ENCODE measurements around the gene PRRT3. TPM values are rescaled to one million over a fixed set of nuclear protein-coding genes. Genes with fewer than 3 reads are reported as not detected.

The PRRT3 gene
- polyA plus RNA-seq, 1 of the 3 experiments (the other 2 are of a cell fraction): 5.5 TPM

- no peak for TF ChIP-seq USF2 (IDR thresholded peaks at IDR 0.05; ENCODE audit: borderline replicate concordance, low read depth, low read length)
- TF ChIP-seq SIN3A (IDR thresholded peaks at IDR 0.05; ENCODE audit: borderline replicate concordance, low read depth, low read length): peak; percentile 86; the same call in 1 of the 2 replicates
- TF ChIP-seq RCOR1 (IDR thresholded peaks at IDR 0.05; ENCODE audit: low read length): 0 out of 2 replicates have a peak, but pooled peaks have one; percentile 52
- no peak for TF ChIP-seq GATA2 (CRISPR knock-in tag; IDR thresholded peaks at IDR 0.05)
- TF ChIP-seq JUND (IDR thresholded peaks at IDR 0.05): no peak
- TF ChIP-seq FOSL2 (IDR thresholded peaks at IDR 0.05; ENCODE audit: borderline replicate concordance, low read depth): no peak
- peak; percentile 91 for TF ChIP-seq RFX5 (IDR thresholded peaks at IDR 0.05; ENCODE audit: low read length)
- no peak for TF ChIP-seq YY1 (IDR thresholded peaks at IDR 0.05; ENCODE audit: low read depth)
- TF ChIP-seq TAF1 (IDR thresholded peaks at IDR 0.05; ENCODE audit: borderline replicate concordance, low read depth, low read length): peak; percentile 45; the same call in 1 of the 2 replicates
- TF ChIP-seq POLR2AphosphoS5 (IDR thresholded peaks at IDR 0.05; ENCODE audit: low read depth, low read length): peak; percentile 77
- no peak for TF ChIP-seq EZH2phosphoT487 (IDR thresholded peaks at IDR 0.05; ENCODE audit: borderline replicate concordance, low read depth)
Observed at GRCh38 chr3:9933561-9934234, 18.5 kb downstream of the PRRT3 start, which contains the start of gene CRELD1 (continued).

- Histone ChIP-seq H3K9ac (peak overlapping the region; percentile 83), H3K27ac (ENCODE audit: low read depth in 2 of 2, low read length in 1 of 2) (peak overlapping the region; percentile 88 to 91)
- 2% methylated on average over 10 of the region's 77 CpGs for WGBS (ENCODE audit: low lambda C conversion rate)
- TF ChIP-seq SMC3 (IDR thresholded peaks at IDR 0.05; ENCODE audit: low read depth, low read length): peak; percentile 55
- TF ChIP-seq TAF1 (IDR thresholded peaks at IDR 0.05; ENCODE audit: borderline replicate concordance, low read depth, low read length): no peak
- peak; percentile 32 for TF ChIP-seq TCF12 (IDR thresholded peaks at IDR 0.05)
- TF ChIP-seq REST (IDR thresholded peaks at IDR 0.05; ENCODE audit: low read depth, low read length): no peak
- TF ChIP-seq GATA2 (CRISPR knock-in tag; IDR thresholded peaks at IDR 0.05): no peak
- no peak for TF ChIP-seq SIN3A (IDR thresholded peaks at IDR 0.05; ENCODE audit: borderline replicate concordance, low read depth, low read length)
- TF ChIP-seq POLR2AphosphoS5 (IDR thresholded peaks at IDR 0.05; ENCODE audit: low read depth, low read length): no peak
- TF ChIP-seq RAD21 (IDR thresholded peaks at IDR 0.05; ENCODE audit: low read length): peak; percentile 65
- 0 out of 2 replicates have a peak, but pooled peaks have one; percentile 49 for TF ChIP-seq YY1 (IDR thresholded peaks at IDR 0.05; ENCODE audit: low read depth)
- peak; percentile 74 for TF ChIP-seq MXI1 (IDR thresholded peaks at IDR 0.05; ENCODE audit: low read depth, low read length)
- no peak for TF ChIP-seq FOXM1 (IDR thresholded peaks at IDR 0.05; ENCODE audit: low read depth)
- TF ChIP-seq NFIC (IDR thresholded peaks at IDR 0.05; ENCODE audit: borderline replicate concordance): peak; percentile 71
- no peak for TF ChIP-seq EZH2phosphoT487 (IDR thresholded peaks at IDR 0.05; ENCODE audit: borderline replicate concordance, low read depth)
- peak; percentile 71; the same call in 1 of the 2 replicates for TF ChIP-seq MAX (IDR thresholded peaks at IDR 0.05; ENCODE audit: low read depth)
- TF ChIP-seq FOXJ3 (CRISPR knock-in tag; IDR thresholded peaks at IDR 0.05): no peak
- TF ChIP-seq NRF1 (IDR thresholded peaks at IDR 0.05; ENCODE audit: low read depth, low read length): no peak
- no peak for TF ChIP-seq ZBTB33 (IDR thresholded peaks at IDR 0.05; ENCODE audit: borderline replicate concordance, low read depth)
Observed at GRCh38 chr3:9932843-9933560, 19.2 kb downstream of the PRRT3 start.

More at GRCh38 chr3:9932843-9933560, 19.2 kb downstream of the PRRT3 start:
- no peaks in the 10 kb centered on the region for H3K9me3 ChIP-seq
- peak; percentile 92 for DNase-seq
- H3K27me3 ChIP-seq (ENCODE audit: insufficient read depth): no peaks in the 10 kb centered on the region
- H4K20me1 ChIP-seq (ENCODE audit: insufficient read depth): no peaks in the 10 kb centered on the region
- H3K4me2 ChIP-seq: peak overlapping the region; percentile 92
- H3K79me2 ChIP-seq (ENCODE audit: insufficient read depth): peaks cover 20% of the 10 kb centered on the region; the same call in 1 of the 2 replicates
- no peaks in the 10 kb centered on the region for H3K9me2 ChIP-seq
- ChIA-PET CTCF (interaction anchor here (0.6 to 5.5 kb wide), 30 partner anchors 9 to 806 kb away, joined by 3 to 38 read pairs (median 4); partner anchors contain the start of genes ARPC4, CIDEC, EMC3 and FANCD2), POLR2A (interaction anchor here (0.6 to 3.8 kb wide), 20 partner anchors 10 to 426 kb away, joined by 3 to 58 read pairs (median 4); partner anchors contain the start of genes ARPC4, BRK1, EMC3 and FANCD2)
- H3K4me1 ChIP-seq (ENCODE audit: control insufficient read depth in 1 of 2, insufficient read depth in 2 of 2, low read depth in 1 of 2, low read length in 1 of 2): peaks cover 12 to 19% of the 10 kb centered on the region in 2 experiments
- peak overlapping the region; percentile 75 to 83 for H3K4me3 ChIP-seq (ENCODE audit: low read depth in 2 of 2, low read length in 1 of 2)
- H3K36me3 ChIP-seq (replicated peaks in 1 of 2; ENCODE audit: control insufficient read depth in 1 of 2, insufficient read depth in 2 of 2, low read length in 1 of 2): peaks cover 9 to 19% of the 10 kb centered on the region in 2 experiments
- peaks cover 9% of the 10 kb centered on the region for H3F3A ChIP-seq (replicated peaks; ENCODE audit: insufficient read depth)
- peak overlapping the region; percentile 93; the same call in 1 of the 2 replicates for H2AFZ ChIP-seq (ENCODE audit: low read depth)

Data from SK-N-SH (cell line).